Measurements from ENCODE around the gene DCST1. TPM values are rescaled to one million over a fixed set of nuclear protein-coding genes. Genes with fewer than 3 reads are reported as not detected.

Gene DCST1
- polyA plus RNA-seq, 2 of the 4 experiments (the other 2 are of a cell fraction): 0.06 TPM; not detected in 1

- Histone ChIP-seq H3K4me3 (peak overlapping the region; percentile 77; the same call in 1 of the 3 replicates), H3K9me3 (no peaks in the 10 kb centered on the region), H3K27ac (peak overlapping the region in 1 of 2 experiments; percentile 72; a peak in 2 of 6 replicates), H3K4me2 (peak overlapping the region; percentile 91), H3K4me1 (peaks cover 23% of the 10 kb centered on the region)
- FAIRE-seq: no peak
- 54% methylated on average over 5 of the region's 29 CpGs for WGBS (ENCODE audit: missing lambda C conversion rate)
- TF ChIP-seq, protein P1, sequence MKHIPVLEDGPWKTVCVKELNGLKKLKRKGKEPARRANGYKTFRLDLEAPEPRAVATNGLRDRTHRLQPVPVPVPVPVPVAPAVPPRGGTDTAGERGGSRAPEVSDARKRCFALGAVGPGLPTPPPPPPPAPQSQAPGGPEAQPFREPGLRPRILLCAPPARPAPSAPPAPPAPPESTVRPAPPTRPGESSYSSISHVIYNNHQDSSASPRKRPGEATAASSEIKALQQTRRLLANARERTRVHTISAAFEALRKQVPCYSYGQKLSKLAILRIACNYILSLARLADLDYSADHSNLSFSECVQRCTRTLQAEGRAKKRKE (CRISPR knock-in tag; IDR thresholded peaks at IDR 0.05; ENCODE audit: low read depth): no peak
- TF ChIP-seq POLR2A (IDR thresholded peaks at IDR 0.05; ENCODE audit: low read length) (no peak), MAFK (IDR thresholded peaks at IDR 0.05; ENCODE audit: partially characterized antibody) (no peak), EHMT2 (IDR thresholded peaks at IDR 0.05; ENCODE audit: low read depth) (no peak), MYC (IDR thresholded peaks at IDR 0.05; ENCODE audit: borderline replicate concordance, low read length) (no peak), CBX8 (IDR thresholded peaks at IDR 0.05) (no peak), KDM5A (IDR thresholded peaks at IDR 0.05) (no peak), EP300 (IDR thresholded peaks at IDR 0.05) (no peak), CBX2 (IDR thresholded peaks at IDR 0.05; ENCODE audit: borderline replicate concordance, low read depth) (no peak), CEBPB (IDR thresholded peaks at IDR 0.05) (no peak), FOSL2 (IDR thresholded peaks at IDR 0.05) (no peak), FOSL2 (CRISPR knock-in tag; IDR thresholded peaks at IDR 0.05) (no peak), SMC3 (IDR thresholded peaks at IDR 0.05) (no peak), KDM1A (IDR thresholded peaks at IDR 0.05; ENCODE audit: low read depth) (no peak), EHF (CRISPR knock-in tag; IDR thresholded peaks at IDR 0.05) (no peak)
- TF ChIP-seq, protein P2, sequence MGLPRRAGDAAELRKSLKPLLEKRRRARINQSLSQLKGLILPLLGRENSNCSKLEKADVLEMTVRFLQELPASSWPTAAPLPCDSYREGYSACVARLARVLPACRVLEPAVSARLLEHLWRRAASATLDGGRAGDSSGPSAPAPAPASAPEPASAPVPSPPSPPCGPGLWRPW (IDR thresholded peaks at IDR 0.05): no peak
- TF ChIP-seq, protein P3, sequence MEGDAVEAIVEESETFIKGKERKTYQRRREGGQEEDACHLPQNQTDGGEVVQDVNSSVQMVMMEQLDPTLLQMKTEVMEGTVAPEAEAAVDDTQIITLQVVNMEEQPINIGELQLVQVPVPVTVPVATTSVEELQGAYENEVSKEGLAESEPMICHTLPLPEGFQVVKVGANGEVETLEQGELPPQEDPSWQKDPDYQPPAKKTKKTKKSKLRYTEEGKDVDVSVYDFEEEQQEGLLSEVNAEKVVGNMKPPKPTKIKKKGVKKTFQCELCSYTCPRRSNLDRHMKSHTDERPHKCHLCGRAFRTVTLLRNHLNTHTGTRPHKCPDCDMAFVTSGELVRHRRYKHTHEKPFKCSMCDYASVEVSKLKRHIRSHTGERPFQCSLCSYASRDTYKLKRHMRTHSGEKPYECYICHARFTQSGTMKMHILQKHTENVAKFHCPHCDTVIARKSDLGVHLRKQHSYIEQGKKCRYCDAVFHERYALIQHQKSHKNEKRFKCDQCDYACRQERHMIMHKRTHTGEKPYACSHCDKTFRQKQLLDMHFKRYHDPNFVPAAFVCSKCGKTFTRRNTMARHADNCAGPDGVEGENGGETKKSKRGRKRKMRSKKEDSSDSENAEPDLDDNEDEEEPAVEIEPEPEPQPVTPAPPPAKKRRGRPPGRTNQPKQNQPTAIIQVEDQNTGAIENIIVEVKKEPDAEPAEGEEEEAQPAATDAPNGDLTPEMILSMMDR (IDR thresholded peaks at IDR 0.05): no peak
- TF ChIP-seq, protein P4, sequence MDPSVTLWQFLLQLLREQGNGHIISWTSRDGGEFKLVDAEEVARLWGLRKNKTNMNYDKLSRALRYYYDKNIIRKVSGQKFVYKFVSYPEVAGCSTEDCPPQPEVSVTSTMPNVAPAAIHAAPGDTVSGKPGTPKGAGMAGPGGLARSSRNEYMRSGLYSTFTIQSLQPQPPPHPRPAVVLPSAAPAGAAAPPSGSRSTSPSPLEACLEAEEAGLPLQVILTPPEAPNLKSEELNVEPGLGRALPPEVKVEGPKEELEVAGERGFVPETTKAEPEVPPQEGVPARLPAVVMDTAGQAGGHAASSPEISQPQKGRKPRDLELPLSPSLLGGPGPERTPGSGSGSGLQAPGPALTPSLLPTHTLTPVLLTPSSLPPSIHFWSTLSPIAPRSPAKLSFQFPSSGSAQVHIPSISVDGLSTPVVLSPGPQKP (IDR thresholded peaks at IDR 0.05; ENCODE audit: low read depth, low read length): no peak
- ChIA-PET POLR2A (interaction anchor here (0.7 to 1.7 kb wide), 2 partner anchors 23 to 89 kb away, joined by 5 to 22 read pairs; no protein-coding TSS in a partner anchor), CTCF (interaction anchor here (0.5 to 27.3 kb wide), 26 partner anchors 9 to 580 kb away, joined by 3 to 350 read pairs (median 4); partner anchors contain the start of genes ADAM15, EFNA3 and KRTCAP2)
- peak; percentile 33 to 68; a peak in 4 of 6 replicates for ATAC-seq
- DNase-seq (ENCODE audit: low read depth in 1 of 2, low spot score in 1 of 2): no peak
Measured at GRCh38 chr1:155062151-155062686, 28.6 kb downstream of the DCST1 start.

GRCh38 chr1:155062702-155063411 lies 29.2 kb downstream of the DCST1 start:
- TF ChIP-seq RFX5 (IDR thresholded peaks at IDR 0.05) (no peak), MAFK (IDR thresholded peaks at IDR 0.05; ENCODE audit: partially characterized antibody) (no peak), PHF8 (IDR thresholded peaks at IDR 0.05; ENCODE audit: borderline replicate concordance, low read depth) (no peak), KDM5A (IDR thresholded peaks at IDR 0.05) (no peak), KDM1A (IDR thresholded peaks at IDR 0.05; ENCODE audit: low read depth) (0 out of 2 replicates have a peak, but pooled peaks have one; percentile 27), CHD4 (IDR thresholded peaks at IDR 0.05; ENCODE audit: borderline replicate concordance) (no peak), RAD21 (conservative IDR thresholded peaks at IDR 0.05 in 1 of 2, IDR thresholded peaks at IDR 0.05 in 1 of 2) (peak; percentile 75 to 85), SMC3 (IDR thresholded peaks at IDR 0.05) (peak; percentile 80), POLR2AphosphoS2 (conservative IDR thresholded peaks at IDR 0.05; ENCODE audit: low read length) (no peak)
- TF ChIP-seq, protein P3 (IDR thresholded peaks at IDR 0.05): peak; percentile 58
- TF ChIP-seq, protein P5, sequence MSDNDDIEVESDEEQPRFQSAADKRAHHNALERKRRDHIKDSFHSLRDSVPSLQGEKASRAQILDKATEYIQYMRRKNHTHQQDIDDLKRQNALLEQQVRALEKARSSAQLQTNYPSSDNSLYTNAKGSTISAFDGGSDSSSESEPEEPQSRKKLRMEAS (IDR thresholded peaks at IDR 0.05): 0 out of 2 replicates have a peak, but pooled peaks have one; percentile 25
- ATAC-seq: peak; percentile 57 to 76
- Histone ChIP-seq H3K4me1 (peaks cover 23% of the 10 kb centered on the region), H3K4me2 (peak overlapping the region; percentile 91), H3K9me3 (no peaks in the 10 kb centered on the region), H3K27ac (peak overlapping the region in 1 of 2 experiments; percentile 35; a peak in 2 of 6 replicates), H3K4me3 (peak overlapping the region; percentile 77)
- FAIRE-seq: no peak
- DNase-seq (ENCODE audit: low read depth in 1 of 2, low spot score in 1 of 2): peak; percentile 72 to 76
- ChIA-PET CTCF (interaction anchor here (0.5 to 27.3 kb wide), 10 partner anchors 10 to 656 kb away, joined by 3 to 350 read pairs (median 4); partner anchors contain the start of genes ADAM15, EFNA3 and KRTCAP2), POLR2A (interaction anchor here (0.5 to 1.7 kb wide), 3 partner anchors 22 to 110 kb away, joined by 3 to 5 read pairs (median 3); partner anchors contain the start of gene KRTCAP2)
- 11% methylated on average over 31 of the region's 46 CpGs for WGBS (ENCODE audit: missing lambda C conversion rate)

All from A549 (cell line).